Stimulated activated CD4-positive, alpha-beta T cell treated with anti-CD3 and anti-CD28 coated beads, Interleukin-15, amount 100 ng/mL, for 1 hour (primary cell): ENCODE measurements around the gene KLHL2.

Experiments
- DNase-seq, 2 donors: peaks; one replicate each; pipeline ENCODE4 v3.0.0-alpha.2; 2020; ENCODE audit warnings: low read depth in 1 of 2, low spot score in 1 of 2

The KLHL2 gene

GRCh38 chr4:165360985-165361670 is 153.8 kb downstream of the KLHL2 start:
- DNase-seq, result no peak

- no peak for DNase-seq
These were observed 154.4 kb downstream of the KLHL2 start for GRCh38 chr4:165361810-165362209.

DNA sequence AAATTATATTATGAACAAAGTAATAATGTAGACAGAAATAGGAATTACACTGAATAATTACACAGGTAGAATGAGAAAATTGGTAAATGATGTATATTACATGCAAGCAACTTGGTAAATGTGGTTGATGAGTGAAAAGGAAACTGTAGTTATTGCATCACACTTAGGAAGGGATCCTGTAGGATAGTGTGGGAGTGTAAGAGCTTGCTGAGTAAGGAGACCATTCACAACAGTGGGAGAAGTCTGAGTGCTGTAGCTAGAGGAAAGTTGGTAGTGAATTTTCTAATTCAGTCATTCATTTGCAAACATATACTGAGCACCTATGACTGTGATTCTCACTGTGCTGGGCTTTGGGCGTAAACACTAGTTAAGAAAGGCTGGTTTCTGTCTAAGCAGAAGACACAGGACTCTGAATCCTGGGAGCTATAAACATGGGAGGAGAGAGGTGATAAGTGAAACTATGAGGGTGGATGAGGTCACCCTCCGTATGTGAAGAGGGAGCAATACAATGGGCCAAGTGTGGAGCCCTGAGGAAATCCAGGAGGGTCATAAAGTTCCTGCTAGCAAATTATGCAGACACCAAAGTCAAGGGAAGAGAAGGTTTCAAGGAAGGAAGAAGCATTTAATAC is 157.2 kb downstream of the KLHL2 start:
- DNase-seq, result no peak

GRCh38 chr4:165367040-165367439 is 159.7 kb downstream of the KLHL2 start:
- no peak for DNase-seq

DNA sequence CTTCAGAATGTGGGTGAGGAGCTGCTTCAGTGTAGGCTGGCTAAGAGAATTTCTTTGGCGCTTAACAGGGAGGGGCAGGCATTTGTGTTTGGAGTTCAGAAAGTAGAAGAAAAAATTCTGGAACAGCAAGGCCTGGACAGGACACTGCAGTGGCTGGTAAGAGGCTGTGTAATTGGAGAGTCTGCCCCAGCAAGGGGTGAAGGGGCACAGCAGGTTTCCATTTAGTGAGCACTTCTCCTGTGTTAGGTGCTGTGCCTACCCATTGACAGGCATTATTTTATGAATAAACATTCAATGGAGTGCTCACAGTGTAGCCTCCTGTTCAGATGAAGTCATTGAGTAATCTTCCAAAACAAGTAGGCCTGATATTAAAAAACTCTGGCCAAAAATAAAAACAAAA is 160.8 kb downstream of the KLHL2 start:
- no peak for DNase-seq

DNA sequence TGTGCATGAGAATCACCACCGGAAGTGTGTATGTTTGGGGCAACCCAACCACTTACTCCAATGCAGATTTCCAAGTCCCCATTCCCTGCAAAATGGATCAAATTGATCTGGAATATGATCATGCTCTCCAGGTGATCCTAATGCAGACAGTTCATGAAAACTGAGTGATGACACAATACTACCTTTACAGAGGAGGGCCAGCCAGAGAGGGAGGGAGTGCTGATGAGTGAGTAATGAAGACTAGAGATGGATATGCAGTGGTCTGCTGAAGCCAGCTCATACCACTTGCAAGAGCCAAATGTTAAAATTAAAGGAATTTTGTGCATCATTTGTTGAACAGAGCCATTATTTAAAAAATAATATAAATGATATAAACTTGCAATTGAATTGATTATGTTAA is 161.2 kb downstream of the KLHL2 start:
- no peak for DNase-seq

GRCh38 chr4:165369522-165369921 is 162.2 kb downstream of the KLHL2 start:
- DNase-seq, result no peak

- no peak for DNase-seq
These were observed 163.2 kb downstream of the KLHL2 start for GRCh38 chr4:165370530-165370929.
